ENCODE measurements around the gene TEX38.
"Not testable (repeated sequence)": the region's sequence is repeated elsewhere in the genome, so short reads cannot be mapped to it uniquely, and the experiment has no call there.

Gene TEX38

DNA sequence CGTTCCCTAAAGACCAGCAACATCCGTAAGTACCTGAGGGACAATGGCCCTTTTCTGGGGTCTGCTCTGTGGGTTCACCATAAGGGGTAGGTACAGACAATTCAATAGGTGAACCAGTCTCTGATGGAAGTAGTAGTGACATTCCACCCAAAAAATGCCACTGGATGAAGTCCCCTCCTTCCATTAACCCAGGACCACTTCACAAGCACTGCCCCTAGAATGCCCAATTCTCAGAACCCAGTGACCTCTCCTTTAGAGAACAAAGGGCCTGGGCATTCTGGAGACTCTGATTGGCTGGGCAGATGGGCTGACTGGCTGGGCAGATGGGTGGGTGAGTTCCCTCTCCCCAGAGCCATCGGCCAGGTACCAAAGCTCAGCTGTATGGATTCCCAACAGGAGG, at the start of gene TEX38:
TSS of gene TEX38 (plus strand) at position 301 of the 400 bp plus-strand sequence. CDS start at position 382, 81 bp downstream.
- no peak for DNase-seq

DNA sequence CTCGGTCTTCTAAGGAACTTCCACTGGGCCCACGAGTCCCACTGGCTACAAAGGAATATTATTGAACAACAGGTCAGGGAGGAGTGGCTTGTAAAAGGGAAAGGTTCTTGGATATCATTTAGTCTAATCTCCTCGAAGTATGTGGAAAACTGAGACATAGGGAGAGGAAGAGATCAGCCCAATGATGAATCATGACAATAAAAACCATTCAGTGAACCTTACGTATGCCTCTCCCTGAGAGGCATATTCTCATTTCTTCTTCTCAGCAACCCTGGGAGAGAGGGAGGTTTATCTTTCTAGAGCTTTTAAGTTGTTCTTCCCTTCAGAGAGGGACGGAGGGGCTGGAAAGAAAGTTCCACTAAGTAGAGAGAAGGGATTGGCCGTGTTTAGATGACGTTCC, 49.7 kb upstream of the TEX38 start:
- DNase-seq = no peak

DNA sequence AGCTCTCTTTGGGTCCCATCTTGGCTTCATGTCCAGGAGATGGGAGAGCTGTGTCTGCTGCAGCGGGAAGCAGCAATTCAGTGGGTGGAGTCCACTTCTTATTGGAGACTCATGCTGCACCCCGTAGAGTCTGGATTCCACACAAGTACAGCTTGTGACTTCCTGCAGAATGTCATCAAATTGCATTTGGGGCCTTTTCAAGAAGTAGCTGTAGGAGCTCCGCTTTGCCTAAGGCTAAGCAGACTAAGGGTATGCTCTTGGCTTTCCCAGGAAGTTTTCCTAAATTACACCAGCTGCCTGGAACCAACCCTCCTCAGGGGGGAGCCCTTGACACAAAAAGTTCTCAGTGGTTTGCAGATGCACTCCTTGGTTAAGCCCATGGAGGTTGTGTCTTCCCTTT, 49.3 kb upstream of the TEX38 start:
- DNase-seq = no peak

DNA sequence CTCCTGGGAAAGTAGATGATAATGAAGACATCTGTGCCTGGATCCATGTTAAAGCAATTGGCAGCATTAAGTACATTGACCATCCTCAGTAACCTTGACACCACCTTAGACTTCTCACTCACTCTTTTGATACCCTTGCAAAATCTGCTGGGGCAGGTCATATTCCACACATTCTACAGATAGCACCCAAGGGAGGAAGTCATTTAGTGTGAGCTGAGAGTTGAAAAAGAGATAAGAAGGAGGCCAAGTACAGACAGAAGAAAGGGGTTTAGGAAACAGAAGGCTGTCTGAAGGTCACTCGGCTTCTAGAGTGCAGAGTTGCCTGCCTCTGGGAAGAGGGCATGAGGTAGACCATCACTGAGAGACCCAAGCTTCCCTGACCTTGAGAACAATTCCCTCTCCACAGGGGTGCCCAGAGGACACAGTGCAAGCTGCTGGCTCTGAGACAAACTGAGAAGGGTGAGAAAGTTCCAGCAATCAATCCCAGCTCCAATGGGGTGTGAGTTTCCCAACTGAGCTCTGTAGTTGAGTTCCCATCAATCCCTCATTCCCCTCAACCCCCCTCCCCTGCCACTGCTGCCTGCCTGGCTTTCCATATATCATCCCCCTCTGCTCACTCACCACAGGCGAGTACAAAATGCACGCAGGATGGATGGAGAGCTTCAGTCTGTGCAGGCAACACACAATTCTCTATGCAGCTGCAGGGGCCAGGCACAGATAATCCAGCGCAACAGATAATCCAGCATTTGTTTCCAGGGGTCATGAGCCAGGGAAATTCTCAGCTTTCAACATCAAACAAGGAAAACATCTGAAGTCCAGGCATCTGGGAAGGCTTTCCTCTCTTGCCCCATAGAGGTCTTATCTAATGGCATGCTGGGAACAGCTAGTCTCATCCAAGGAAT, 47.7 kb upstream of the TEX38 start:
- no peak for DNase-seq

DNA sequence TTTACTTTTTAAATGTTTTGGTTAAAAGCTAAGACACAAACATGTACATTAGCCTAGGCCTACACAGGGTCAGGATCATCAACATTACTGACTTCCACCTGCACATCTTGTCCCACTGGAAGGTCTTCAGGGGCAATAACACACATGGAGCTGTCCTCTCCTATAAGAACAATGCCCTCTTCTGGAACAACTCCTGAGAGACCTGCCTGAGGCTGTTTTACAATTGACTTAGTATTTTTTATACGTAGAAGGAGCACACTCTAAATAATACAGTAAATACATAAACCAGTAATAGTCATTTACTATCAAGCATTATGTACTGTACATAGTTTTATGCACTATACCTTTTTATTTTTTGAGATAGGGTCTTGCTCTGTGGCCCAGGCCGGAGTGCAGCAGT, 40.9 kb upstream of the TEX38 start:
- DNase-seq = no peak

DNA sequence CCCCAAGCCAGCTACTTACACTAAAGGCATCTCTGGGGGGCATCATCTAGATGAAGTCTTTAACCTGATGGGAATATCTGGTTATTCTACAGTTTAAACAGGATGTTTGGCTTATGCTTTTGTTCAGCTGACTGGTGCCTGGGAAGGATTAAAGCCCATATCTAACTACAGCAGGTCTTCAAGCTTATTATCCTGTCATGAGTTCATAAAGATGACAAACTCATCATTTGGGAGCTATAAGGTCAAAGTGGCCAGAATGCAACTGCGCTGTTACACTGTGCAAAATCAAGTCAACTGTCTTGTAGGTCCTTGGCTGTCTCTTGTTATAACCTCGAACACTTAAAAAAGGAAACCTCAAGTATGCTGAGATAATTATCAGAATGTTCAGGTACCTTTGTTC, 36.4 kb upstream of the TEX38 start:
- DNase-seq = no peak

DNA sequence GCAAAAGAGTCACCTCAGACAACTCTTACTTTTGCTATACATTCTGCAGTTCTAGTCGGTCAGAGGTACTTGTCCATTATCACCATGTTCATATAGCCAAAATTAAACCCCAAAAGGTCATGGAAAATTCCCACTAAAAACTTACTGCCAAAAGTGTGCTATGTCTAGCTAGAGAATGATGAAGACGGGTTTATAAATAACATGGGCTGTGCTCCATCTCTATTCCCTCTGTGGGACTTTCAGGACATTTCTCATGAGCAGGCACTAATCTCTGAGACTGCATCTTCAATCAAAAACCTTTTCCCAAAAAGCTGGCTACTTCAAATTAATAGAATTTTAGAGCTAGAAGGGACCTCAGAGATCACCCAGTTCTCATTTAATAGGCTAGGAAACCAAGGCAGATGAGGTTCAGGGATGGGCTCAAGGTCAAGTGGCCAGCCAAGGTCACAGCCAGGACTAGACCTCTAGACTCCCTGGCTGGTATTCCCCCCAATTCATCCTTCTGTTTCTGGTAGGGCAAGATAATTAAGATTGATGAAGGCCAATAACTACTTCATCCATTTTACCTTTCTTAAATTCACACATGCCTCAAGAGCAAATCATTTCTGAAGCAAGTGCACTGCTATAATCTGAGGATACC, 34.1 kb upstream of the TEX38 start:
- no peak for DNase-seq

DNA sequence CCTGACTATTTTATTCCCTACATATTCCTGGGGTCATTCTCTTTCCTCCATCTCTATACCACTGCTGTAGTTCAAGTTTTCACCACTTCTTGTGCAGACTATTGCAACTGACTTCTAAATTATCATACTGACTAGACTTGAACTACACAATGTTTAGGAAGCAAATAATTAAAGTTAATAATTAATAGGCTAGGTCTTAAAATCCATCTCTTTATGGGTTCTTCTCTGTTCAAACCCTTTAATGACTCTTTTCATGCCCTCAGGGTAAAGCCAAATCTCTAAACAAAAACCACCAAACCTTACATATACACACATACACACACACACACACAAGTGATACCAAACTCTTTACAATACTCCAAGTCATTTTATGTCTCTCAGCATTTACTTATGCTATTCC, 32.7 kb upstream of the TEX38 start:
- DNase-seq = no peak

DNA sequence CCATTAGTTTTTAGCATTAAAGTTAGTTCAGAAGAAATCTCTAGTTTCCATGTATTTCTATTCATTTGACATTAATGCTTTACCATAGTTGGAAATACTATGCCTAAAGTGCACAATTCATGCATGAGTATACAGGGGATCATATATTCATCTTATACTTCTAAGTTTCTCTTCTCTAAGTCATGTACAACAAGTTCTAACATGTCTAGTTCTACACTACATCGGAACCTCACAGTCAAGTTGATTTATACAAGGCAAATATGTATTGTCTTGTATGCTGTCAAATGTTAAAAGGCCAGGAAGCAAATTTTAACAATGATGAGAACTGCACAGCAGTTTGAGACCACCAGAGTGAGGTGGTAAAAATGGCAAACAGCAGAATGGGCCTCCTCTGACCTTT, 32.1 kb upstream of the TEX38 start:
- no peak for DNase-seq

DNA sequence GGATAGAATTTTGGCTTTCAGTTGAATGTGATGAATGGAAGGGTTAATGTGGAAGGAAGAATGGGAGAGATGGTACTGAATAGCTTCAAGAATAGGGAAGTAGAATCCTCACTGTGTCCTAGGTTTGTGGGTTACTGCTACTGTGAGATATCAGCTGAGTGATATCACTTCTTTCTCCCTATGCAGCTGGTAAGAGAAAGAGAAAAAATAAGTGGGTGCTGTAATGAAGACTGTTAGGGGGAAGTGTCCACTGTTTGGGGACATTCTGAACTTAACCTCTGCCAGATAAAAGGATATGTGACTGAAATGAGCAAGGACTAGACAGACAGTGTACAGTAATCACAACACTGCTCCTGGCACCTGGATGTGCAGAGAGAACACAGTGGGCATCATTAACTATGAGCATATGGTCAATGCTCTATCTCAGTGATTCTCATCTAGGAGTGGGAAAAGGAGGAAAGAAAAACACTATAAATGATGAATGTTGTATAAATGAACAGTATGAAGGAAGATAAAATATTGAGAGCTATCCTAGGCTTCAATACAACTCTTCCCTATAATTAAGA, 29.5 kb upstream of the TEX38 start:
- no peak for DNase-seq

DNA sequence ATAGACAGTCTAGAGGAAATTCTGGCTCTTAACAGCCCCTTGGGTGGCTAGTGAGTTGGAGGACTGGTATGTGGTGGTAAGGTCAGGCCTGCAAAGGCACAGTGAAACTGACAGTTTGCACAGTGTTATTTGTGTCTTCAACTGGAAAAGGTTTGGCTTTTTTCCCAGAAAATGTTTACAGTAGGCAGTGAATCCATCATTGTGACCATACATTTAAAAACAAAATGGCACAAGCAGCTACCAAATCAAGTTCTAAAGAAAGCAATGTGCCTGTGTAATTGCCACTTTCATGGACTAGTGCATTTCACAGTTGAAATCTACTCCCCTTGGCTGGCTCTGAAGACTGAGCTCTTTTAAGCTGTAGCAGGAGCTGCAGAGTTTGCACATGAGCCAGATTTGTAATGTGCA, 28.3 kb upstream of the TEX38 start:
- DNase-seq = no peak

DNA sequence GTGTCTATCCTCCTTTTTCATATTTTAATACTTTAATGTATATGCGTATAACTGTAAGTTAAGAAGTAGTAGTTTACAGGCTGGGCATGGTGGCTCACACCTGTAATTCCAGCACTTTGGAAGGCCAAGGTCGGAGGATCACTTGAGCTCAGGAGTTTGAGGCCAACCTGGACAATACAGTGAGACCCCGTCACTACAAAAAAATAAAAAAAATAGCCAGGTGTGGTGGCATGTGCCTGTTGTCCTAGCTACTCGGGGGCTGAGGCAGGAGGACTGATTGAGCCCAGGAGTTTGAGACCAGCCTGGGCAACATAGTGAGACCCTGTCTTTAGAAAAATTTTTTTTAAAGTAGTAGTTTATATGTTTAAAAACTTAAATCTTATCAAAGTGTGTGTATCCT, 25.8 kb upstream of the TEX38 start:
- DNase-seq = no peak

DNA sequence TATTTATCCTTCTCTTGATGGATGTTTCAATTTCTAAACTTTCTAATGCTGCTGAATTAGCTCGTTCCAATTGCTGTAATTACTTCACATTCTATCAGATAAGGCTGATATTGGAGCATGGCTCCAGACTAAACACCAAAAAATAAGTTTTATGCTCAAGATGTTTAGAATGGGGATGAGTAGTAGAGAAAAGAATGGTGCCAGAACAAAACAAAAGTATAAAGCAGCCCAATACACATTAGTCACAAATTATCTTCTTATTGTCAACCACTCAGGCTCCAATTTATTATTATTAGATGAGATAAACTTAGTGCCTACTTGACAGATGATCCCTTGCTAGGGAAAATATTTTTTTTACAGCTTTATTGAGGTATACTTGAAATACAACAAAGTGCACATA, 25.3 kb upstream of the TEX38 start:
- no peak for DNase-seq

DNA sequence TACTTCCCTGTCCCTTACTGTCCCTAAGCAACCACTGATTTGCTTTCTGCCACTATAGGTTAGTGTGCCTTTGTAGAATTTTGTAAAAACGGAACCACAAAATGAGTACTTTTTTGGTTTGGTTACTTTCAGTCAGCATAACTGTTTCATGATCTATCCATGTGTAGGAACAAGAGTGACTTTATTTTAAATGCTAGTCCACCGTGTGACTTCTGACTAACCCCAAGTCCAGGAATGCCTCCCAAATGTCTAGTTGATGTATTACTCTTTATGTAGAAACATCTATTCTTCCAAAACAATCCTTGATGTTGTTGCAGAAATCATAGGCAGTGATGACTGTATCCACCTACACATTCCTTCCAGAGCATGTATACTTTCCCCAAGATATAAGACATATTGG, 24.8 kb upstream of the TEX38 start:
- no peak for DNase-seq

DNA sequence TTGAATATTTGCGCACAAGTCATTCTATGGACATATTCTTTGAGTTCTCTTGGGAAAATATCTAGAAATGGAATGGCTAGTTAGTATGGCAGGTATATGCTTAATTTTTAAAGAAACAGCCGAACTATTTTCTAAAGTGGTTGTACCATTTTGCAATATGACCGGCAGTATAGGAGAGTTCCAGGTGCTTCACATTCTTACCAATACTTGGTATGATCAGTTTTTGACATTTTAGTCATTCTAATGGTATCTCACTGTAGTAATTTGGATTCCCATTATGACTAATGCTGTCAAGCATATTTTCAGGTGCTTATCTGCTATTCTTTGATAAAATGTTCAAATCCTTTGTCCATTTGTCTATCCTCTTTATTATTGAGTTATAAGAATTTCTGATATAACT, 24.0 kb upstream of the TEX38 start:
- no peak for DNase-seq

DNA sequence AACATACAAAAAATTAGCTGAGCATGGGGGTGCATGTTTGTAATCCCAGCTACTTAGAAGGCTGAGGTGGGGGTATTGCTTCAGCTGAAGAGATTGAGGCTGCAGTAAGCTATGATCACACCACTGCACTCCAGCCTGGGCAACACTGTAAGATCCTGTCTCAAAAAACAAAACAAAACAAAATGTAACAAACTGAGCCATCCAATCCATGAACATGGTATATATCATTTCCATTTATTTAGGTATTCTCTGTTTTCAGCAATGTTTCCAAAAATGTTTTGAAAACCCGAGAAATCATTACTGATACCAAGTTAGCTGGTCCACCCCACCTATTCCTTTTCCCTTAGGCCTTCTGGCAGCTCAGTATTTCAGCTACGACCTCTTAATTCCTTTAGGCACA, 21.9 kb upstream of the TEX38 start:
- no peak for DNase-seq

DNA sequence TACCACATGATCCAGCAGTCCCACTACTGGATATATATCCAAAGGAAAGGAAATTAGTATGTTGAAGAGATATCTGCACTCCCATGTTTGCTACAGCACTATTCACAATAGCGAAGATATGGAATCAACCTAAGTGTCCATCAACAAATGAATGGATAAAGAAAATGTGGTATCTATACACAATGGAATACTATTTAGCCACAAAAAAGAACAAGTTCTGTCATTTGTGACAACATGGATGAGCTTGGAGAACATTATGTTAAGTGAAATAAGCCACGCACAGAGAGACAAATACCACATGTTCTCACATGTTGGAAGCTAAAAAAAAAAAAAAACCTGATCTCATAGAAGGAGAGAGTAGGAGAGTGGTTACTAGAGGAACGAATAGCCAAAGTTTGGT, 21.2 kb upstream of the TEX38 start:
- no peak for DNase-seq

DNA sequence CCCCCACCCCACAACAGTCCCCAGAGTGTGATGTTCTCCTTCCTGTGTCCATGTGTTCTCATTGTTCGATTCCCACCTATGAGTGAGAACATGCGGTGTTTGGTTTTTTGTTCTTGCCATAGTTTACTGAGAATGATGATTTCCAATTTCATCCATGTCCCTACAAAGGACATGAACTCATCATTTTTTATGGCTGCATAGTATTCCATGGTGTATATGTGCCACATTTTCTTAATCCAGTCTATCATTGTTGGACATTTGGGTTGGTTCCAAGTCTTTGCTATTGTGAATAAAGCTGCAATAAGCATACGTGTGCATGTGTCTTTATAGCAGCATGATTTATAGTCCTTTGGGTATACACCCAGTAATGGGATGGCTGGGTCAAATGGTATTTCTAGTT, 20.5 kb upstream of the TEX38 start:
- DNase-seq = not testable (repeated sequence)

DNA sequence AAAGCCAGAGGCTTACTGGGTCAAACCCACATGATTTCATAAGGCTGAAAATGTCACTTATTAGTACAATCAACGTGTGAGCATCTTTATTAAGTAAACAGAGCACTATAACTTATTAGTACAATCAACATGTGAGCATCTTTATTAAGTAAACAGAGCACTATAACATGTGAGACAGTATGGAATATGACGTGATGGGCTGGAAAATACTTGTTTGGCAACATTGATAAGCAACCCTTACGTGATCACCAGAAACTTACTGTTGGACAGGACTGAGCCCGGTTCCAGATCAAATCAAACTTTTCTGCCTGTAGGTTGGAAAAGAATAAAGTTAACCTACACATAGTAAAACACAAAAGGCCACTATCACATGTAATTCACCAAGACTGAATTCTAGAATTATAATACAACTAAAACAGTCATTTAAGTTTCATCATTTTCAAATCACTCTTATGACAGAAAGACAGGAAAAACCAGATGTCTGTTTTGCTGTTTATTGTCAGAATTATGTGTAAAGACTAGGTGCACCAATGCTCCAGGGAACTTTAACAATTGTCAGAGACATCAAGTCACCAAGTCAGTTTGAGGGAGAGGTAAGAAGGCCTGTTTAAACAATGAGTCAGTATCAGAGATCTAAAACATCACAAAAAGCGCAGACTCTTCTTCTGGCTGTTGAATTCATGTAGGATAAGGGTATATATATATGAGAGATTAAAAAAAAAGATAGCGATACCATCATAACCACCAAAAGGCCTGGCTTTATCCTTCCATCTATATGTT, 19.1 kb upstream of the TEX38 start:
- no peak for DNase-seq

DNA sequence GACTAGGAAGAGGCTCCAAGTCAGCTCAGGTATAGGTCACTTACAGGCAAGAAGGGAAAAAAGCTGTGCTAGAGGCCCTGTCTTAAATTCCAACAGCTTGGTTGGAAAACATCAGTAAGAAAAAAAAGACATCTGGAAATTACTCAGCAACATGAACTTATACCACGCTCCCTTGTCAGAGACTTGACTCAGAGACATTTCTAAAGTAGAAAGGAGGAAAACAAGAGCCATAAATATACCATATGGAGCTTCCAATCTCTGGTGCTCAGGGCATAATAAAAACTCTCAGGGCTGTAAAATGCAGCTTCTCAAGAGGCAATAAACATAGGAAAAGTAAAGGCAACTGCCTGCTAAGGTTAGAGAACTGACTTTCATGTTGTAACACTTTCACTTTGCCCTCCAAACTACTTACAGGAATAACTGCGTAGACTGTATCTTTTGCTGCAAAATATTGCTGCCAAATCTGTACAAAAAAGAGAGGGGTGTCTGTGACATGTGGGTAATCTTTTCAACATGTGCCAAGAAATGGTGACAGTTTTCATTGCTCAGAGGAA, 18.2 kb upstream of the TEX38 start:
- no peak for DNase-seq

DNA sequence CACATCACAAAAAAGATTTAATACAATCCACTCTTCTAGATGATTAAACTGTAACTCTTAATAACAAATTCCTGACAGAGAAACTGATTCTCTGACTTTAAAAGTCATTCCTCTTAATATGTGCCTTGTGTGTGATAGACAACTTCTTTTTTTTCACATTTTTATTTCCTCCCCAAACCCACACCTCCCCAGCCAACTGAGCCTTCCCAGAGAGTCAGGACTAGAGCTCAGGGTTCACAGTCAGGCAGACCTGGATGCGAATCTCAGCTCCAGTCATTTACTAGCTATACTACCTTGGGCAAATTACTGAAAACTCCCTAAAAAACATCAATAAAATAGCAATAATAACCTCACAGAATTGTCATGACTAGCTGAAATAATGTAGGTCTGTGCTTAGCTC, 17.6 kb upstream of the TEX38 start:
- DNase-seq = no peak

DNA sequence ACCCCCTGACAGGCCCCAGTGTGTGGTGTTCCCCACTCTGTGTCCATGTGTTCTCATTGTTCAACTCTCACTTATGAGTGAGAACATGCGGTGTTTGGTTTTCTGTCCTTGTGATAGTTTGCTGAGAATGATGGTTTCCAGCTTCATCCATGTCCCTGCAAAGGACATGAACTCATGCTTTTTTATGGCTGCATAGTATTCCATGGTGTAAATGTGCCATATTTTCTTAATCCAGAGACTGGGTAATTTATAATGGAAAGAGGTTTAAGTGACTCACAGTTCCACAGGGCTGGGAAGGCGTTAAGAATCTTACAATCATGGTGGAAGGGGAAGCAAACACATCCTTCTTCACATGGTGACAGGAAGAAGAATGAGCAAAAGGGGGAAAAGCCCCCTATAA, 17.0 kb upstream of the TEX38 start:
- DNase-seq = not testable (repeated sequence)

DNA sequence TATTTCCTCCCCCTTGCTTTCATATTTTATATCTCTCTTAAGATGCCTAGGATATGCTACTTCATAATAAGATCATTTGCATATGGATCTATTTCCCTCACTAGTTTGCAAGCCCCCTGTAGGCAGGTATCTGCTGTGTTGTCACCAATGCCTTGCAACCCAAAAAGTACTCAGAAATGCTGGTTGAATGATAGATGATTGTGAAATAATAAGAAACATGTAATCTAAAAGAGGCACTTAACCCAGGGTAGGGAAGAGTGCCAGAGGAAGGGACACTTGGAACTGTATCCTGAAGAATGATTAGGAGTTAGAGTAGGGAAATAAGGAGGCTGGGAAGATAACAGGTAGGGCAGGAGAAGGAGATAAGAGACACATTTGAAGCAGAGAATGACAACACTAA, 15.8 kb upstream of the TEX38 start:
- no peak for DNase-seq
